ENCODE measurements around the gene KCNMA1.
A peak's percentile ranks its signal among the peaks of the same experiment; 100 is the strongest.

KCNMA1 gene

GRCh38 chr10:77191324-77192049, 446.1 kb downstream of the KCNMA1 start:
- DNase-seq = no peak

DNA sequence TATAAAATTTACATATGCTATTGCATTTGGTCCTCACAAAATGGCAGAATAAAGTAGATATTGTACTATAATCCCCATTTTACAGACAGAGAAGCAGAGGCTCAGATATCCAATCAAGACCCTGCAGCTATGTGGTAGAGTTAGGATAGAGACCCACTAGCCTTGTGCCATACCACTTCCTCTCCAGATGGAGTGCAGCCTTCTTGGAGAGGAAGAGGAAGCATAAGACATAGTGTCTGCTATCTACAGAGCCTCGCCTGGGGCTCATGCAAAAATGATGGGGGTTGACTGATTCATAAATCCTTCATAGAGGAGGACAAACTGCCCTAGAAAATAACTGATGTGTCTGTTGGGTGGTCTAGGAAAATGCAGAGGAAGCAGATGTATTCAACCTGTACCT, 447.3 kb downstream of the KCNMA1 start:
- DNase-seq = no peak

DNA sequence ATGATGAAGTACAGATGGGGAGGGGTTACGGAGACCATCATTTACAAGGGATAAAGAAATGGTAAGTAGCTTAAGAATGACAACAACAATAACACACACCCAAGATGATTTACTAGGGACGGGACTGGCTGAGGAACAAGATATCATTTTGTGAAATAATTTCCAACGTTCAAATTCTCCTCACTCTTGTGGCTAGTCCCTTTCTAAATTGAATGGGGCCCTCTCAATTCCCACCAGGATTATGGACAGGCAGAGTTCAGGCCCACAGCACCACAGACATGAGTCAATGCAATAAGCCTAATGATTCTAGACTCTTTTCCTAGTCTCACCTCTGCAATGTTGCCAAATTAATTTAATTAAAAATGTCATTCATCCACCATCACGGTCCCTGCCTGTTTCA, 448.1 kb downstream of the KCNMA1 start:
- no peak for DNase-seq

GRCh38 chr10:77189075-77189474, 448.5 kb downstream of the KCNMA1 start:
- no peak for DNase-seq

- DNase-seq = no peak
These were observed 449.1 kb downstream of the KCNMA1 start for GRCh38 chr10:77188521-77188920.

DNA sequence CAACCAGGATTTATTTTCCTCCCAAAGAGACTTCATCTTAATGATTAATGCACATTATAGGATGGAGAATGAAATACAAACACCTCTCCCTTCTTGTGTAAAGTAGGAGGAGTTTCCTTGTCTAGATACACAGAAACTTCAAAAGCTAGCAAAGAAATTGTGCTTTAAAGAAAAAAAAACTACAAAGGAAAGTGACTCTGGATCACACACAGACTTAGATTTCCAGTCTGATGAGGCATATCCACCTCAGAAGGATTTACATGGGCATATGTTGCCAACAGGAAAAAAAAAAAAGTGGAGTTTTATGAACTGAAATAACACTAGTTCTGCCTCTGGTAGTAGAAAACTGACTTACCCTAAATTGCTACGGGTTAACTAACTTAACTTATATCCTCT, 449.6 kb downstream of the KCNMA1 start:
- no peak for DNase-seq

DNA sequence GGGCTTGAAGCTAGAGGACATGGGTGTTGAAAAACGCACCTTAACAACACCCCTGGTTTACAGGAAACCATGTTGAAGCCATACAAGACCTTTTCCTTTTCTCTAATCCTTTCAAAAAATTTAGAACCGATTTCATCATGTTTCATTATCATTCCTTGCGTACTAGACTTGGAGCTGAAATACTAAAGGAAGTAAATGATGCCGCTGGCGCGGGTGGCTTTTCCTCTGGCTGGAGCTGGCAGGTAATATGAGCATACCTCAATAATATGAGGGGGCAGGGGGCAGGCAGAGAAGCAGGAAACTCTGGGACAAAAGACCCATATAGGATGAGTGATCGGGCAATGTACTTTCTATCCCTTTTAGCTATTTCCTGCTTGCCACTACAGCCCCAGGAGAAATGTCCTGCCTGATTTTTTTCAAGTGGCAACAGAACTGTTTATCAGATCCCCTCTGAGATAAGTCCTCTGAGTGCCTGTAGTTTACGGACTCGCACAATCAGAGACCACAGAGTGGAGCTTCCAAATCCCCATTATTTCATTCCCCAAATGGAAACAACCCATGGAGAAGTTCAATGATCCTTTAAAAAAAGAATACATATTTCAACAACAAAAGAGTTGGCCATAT, 450.1 kb downstream of the KCNMA1 start:
- no peak for DNase-seq

DNA sequence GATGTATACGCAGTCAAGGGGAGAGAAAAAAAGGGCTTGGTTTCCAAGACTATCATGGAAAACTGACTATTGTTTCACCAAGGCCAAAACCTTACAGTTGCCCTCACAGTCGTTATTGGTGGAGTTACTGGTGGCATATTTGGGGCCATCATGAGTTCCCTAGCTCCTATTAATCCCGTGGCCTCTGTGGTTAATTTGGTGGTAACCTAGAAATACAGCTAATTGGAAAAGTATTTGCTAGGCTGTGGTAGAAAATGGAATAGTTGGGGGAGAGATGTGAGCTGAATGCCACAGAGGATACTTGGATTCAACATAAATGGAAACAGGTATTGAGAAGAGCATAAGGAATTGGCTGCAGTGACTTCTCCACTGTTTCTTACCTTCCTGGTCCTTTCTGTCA, 450.7 kb downstream of the KCNMA1 start:
- DNase-seq = no peak

DNA sequence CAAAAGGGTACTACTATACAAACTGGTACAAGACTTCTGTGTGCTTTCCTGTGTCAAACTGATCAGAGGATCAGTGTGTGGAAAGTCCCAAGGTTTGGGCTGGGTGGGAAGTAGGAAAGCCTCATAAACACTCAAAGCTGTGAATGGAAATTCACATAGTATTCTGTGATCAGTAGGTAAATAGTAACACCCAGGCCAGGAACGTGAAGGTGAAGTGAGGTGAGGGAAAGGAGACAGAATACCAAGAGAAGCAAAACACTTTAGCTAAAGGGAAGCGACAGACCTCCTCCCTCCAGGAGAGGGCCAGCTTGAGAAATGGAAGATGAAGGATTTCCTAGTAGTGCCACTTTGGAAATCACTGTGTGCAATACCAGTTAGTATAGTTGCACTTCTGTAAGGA, 451.9 kb downstream of the KCNMA1 start:
- no peak for DNase-seq

DNA sequence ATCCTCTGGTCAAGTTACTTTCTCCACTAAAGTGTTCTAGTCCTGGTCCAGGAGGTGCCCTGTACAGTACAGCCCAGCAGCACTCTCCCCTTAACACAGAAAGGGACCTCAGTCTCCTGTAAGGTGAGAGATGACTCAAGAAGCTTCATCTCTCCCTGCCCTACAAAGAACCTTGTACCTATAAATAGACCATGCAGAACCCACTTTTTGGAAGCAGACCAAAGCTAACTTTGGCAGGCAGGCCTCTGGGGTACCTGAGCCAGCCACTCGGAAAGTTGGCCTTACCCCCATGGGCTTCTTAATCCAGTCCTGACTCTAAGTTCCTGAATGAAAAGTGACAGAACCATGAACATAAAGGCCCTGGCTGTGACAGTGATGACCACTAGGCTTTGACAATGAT, 454.8 kb downstream of the KCNMA1 start:
- DNase-seq = peak in 1 of 2 experiments; percentile 11

DNA sequence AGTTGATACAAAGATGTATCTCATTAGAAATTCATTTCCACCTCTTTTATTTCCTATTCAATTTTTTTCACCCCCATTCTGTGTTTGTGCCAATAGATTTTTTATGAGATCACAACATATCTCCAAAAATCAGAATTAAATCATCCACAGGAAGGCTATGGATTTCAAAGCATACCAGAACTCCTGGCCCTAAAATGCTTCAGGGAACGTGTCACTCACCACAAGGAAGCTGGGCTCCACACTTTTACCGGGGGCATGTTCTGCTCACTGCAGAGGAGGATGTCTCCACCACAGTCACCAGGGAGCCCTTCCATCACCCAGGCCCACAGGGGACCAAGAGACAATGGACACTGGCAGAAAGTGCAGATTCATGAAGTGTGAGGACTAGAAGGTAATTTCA, 456.8 kb downstream of the KCNMA1 start:
- DNase-seq = no peak

- no peak for DNase-seq
These were observed 457.5 kb downstream of the KCNMA1 start for GRCh38 chr10:77180104-77180503.

DNA sequence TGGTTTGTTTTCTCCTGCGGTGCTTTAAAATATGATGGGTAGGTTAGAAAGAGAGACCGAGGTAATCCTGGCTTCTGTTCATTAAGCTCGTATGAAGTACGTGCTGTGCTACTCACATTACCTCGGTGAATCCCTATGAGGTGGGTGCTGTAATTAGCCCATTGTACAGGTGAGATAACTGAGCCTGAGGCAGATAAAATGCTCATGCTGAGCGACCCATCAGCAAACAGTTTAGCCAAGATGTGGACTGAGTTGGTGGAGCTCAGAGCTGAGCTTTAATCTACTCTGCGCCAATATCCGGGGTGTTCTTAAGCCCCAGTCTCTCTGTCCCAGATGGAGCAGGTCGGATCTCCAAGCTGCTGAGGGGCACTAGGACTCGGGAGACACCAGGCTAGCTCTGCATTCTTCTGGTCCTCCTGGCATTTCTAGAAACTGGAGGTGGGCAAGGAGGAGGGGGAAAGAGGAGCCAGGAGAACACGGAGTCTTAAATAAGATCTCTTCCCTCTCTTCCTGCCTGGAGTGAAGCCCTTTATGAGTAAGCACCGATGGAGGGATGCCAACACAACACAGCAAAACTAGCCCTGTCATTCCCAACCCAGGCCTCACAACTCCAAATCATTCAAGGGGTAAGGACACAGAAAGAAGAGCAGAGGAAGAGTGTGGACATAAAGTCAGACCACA, 458.5 kb downstream of the KCNMA1 start:
- DNase-seq = peak in 1 of 2 experiments; percentile 63

DNA sequence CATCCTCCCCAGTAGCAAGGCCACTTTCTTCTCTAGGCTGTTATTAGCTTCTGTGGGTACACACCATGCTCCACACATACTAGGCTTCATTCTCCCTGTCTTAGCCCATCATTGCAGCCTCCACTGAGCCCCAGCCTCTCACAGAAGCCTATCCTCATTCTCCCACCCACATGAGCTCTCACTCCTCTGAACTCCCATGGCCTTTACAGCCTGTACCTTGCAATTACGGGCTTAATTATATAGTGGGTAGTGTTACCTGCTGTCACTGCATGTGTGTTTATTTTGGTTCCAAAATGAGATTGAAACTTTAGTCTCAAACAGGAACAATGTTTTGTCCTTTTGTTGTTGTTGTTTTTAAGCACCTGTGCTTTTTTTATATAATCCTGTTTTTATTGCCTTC, 460.0 kb downstream of the KCNMA1 start:
- no peak for DNase-seq

- no peak for DNase-seq
These were observed 460.4 kb downstream of the KCNMA1 start for GRCh38 chr10:77177161-77177560.

- no peak for DNase-seq
These were observed 461.4 kb downstream of the KCNMA1 start for GRCh38 chr10:77176232-77176631.

DNA sequence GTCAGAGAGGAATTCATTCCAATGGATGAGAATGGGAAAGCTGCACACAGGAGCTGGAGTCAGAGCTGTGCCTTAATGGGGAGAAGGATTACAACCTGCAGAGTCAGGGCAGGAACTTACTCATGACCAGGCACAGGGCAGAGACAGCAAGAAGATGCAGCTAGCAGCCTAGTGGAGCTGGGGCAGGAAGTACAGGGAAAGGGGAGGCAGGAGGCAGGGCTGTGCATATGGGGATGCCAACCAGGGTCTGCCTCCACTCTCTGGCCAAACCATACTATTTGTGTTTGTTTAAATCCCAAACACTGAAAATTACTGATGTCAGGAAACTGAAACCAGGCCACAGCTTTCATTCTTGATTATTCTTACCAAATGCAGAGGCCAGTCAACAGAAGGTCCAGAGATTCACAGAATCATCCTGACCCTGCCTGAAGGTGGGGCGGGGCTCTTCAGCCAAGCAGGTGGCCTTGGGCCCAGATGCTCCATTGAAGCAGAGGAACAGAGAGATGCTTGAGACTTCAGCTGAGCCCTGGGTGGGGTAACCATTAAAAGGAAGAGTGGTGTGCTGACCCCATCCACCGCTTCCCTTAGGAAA, 461.9 kb downstream of the KCNMA1 start:
- no peak for DNase-seq

- DNase-seq = peak; percentile 65
These were observed 463.8 kb downstream of the KCNMA1 start for GRCh38 chr10:77173615-77174461.

GRCh38 chr10:77172086-77172485, 465.5 kb downstream of the KCNMA1 start:
- DNase-seq = peak in 1 of 2 experiments; percentile 47

- no peak for DNase-seq
These were observed 468.7 kb downstream of the KCNMA1 start for GRCh38 chr10:77168861-77169260.

GRCh38 chr10:77168161-77168560, 469.4 kb downstream of the KCNMA1 start:
- DNase-seq = no peak

GRCh38 chr10:77165445-77166208, 472.0 kb downstream of the KCNMA1 start:
- DNase-seq = peak; percentile 31 to 75
